Measurements from ENCODE around the gene TRIM34.

TRIM34 gene

GRCh38 chr11:5665051-5665570 lies 40.3 kb downstream of the TRIM34 start:
- Histone ChIP-seq H3K9ac (no peak overlapping the region), H3K4me1 (no peaks in the 10 kb centered on the region), H3K27me3 (ENCODE audit: control insufficient read depth, insufficient read depth, low read length) (no peaks in the 10 kb centered on the region), H3K79me2 (no peaks in the 10 kb centered on the region), H3K9me3 (ENCODE audit: control insufficient read depth, low read length) (no peaks in the 10 kb centered on the region), H3K4me2 (ENCODE audit: low read length) (no peak overlapping the region), H3K36me3 (ENCODE audit: control insufficient read depth, insufficient read depth, low read length) (no peaks in the 10 kb centered on the region), H3K27ac (no peak overlapping the region), H3K4me3 (ENCODE audit: low read depth, low read length) (no peak overlapping the region), H2AFZ (no peak overlapping the region)
- no peak for TF ChIP-seq CTCF (IDR thresholded peaks at IDR 0.05)

GRCh38 chr11:5665746-5666401 lies 41.1 kb downstream of the TRIM34 start:
- H3K9ac ChIP-seq, result no peak overlapping the region
- H3K9me3 ChIP-seq (ENCODE audit: control insufficient read depth, low read length), result no peaks in the 10 kb centered on the region
- no peak overlapping the region for H2AFZ ChIP-seq
- no peaks in the 10 kb centered on the region for H3K27me3 ChIP-seq (ENCODE audit: control insufficient read depth, insufficient read depth, low read length)
- no peak for TF ChIP-seq CTCF (IDR thresholded peaks at IDR 0.05)
- no peak overlapping the region for H3K4me2 ChIP-seq (ENCODE audit: low read length)
- H3K4me3 ChIP-seq (ENCODE audit: low read depth, low read length), result no peak overlapping the region
- H3K27ac ChIP-seq, result no peak overlapping the region
- no peaks in the 10 kb centered on the region for H3K4me1 ChIP-seq
- no peaks in the 10 kb centered on the region for H3K36me3 ChIP-seq (ENCODE audit: control insufficient read depth, insufficient read depth, low read length)
- no peaks in the 10 kb centered on the region for H3K79me2 ChIP-seq

GRCh38 chr11:5666402-5666793 lies 41.6 kb downstream of the TRIM34 start:
- Histone ChIP-seq H3K4me2 (ENCODE audit: low read length) (no peak overlapping the region), H2AFZ (no peak overlapping the region), H3K79me2 (no peaks in the 10 kb centered on the region), H3K27ac (no peak overlapping the region), H3K9ac (no peak overlapping the region), H3K36me3 (ENCODE audit: control insufficient read depth, insufficient read depth, low read length) (no peaks in the 10 kb centered on the region), H3K4me3 (ENCODE audit: low read depth, low read length) (no peak overlapping the region), H3K27me3 (ENCODE audit: control insufficient read depth, insufficient read depth, low read length) (no peaks in the 10 kb centered on the region), H3K4me1 (no peaks in the 10 kb centered on the region), H3K9me3 (ENCODE audit: control insufficient read depth, low read length) (no peaks in the 10 kb centered on the region)
- TF ChIP-seq CTCF (IDR thresholded peaks at IDR 0.05), result no peak

GRCh38 chr11:5671831-5672230 lies 47.0 kb downstream of the TRIM34 start:
- Histone ChIP-seq H3K27me3 (ENCODE audit: control insufficient read depth, insufficient read depth, low read length) (no peaks in the 10 kb centered on the region), H3K9me3 (ENCODE audit: control insufficient read depth, low read length) (no peaks in the 10 kb centered on the region), H3K9ac (no peak overlapping the region), H3K27ac (no peak overlapping the region), H3K4me1 (no peaks in the 10 kb centered on the region), H3K79me2 (no peaks in the 10 kb centered on the region), H3K36me3 (ENCODE audit: control insufficient read depth, insufficient read depth, low read length) (no peaks in the 10 kb centered on the region), H3K4me2 (ENCODE audit: low read length) (no peak overlapping the region), H2AFZ (no peak overlapping the region), H3K4me3 (ENCODE audit: low read depth, low read length) (no peak overlapping the region)
- no peak for TF ChIP-seq CTCF (IDR thresholded peaks at IDR 0.05)

- no peak for TF ChIP-seq CTCF (IDR thresholded peaks at IDR 0.05)
- Histone ChIP-seq H3K9me3 (ENCODE audit: control insufficient read depth, low read length) (no peaks in the 10 kb centered on the region), H3K27me3 (ENCODE audit: control insufficient read depth, insufficient read depth, low read length) (no peaks in the 10 kb centered on the region), H3K4me1 (no peaks in the 10 kb centered on the region), H3K79me2 (no peaks in the 10 kb centered on the region), H3K4me2 (ENCODE audit: low read length) (no peak overlapping the region), H3K27ac (no peak overlapping the region), H3K36me3 (ENCODE audit: control insufficient read depth, insufficient read depth, low read length) (no peaks in the 10 kb centered on the region), H2AFZ (no peak overlapping the region), H3K4me3 (ENCODE audit: low read depth, low read length) (no peak overlapping the region), H3K9ac (no peak overlapping the region)
These were observed 49.6 kb downstream of the TRIM34 start for GRCh38 chr11:5674391-5674790.

All from parathyroid adenoma (tissue), 2 donors.